ENCODE results near the gene DNAJC6.

DNA sequence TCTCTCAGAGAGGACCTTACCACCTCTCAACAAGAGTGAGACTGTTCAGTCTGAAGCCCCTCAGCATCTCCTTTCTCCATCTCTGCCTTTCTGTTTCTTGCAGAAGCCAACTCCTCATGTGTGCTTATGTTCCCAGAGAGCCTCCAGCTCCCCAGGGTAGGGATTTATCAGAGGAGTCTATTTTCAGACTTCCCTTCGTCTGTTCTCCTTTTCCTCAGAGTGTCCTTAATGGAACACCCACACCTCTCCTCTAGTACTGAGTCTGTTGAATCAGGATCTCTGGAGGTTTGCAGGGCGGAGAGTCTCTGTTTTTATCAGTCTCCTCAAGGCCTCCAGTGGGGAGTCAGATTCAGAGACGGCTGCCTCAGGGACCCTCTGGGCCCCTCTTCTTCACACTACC is 25.1 kb upstream of the DNAJC6 start:
- TF ChIP-seq EZH2 (IDR thresholded peaks at IDR 0.05; ENCODE audit: low read depth) (no peak), CTCF (conservative IDR thresholded peaks at IDR 0.05) (no peak)
